Measurements from ENCODE around the gene TMEM80. TPM values are rescaled to one million over a fixed set of nuclear protein-coding genes. Genes with fewer than 3 reads are reported as not detected.

Gene TMEM80
- total and polyA plus RNA-seq, 2 of the 4 experiments (the other 2 are of a cell fraction): 5.6 to 21.7 TPM

GRCh38 chr11:729492-730074, 34.0 kb downstream of the TMEM80 start:
- H4K20me1 ChIP-seq (ENCODE audit: insufficient read depth, low read length): no peaks in the 10 kb centered on the region
- H3K27ac ChIP-seq (ENCODE audit: insufficient read depth, low read length): no peak overlapping the region
- in situ Hi-C loops (cut with MboI; ENCODE audit: low sequenced_read_pairs) (no loop called here), dilution Hi-C loops (cut with HindIII; ENCODE audit: low sequenced_read_pairs, unreplicated experiment) (no loop called here), intact Hi-C loops (cut with micrococcal nuclease) (loop anchor here (10.0 kb wide), 1 partner anchor 175 kb away; no protein-coding TSS in a partner anchor)
- H2AK9ac ChIP-seq (replicated peaks; ENCODE audit: low read depth, low read length, poor library complexity): no peak overlapping the region
- no peak overlapping the region for H3K18ac ChIP-seq (ENCODE audit: low read depth, low read length)
- no peak overlapping the region for H3K23ac ChIP-seq (ENCODE audit: low read depth, low read length)
- no peak overlapping the region for H3K4me3 ChIP-seq (ENCODE audit: insufficient read depth, low read depth, low read length)
- no peak overlapping the region for H4K8ac ChIP-seq (ENCODE audit: low read depth in 2 of 2, low read length in 2 of 2)
- POLR2A ChIA-PET (ENCODE audit: unreplicated experiment): no interaction called here
- H3K4ac ChIP-seq (ENCODE audit: low read depth, low read length): no peak overlapping the region
- H3K9ac ChIP-seq (ENCODE audit: low read depth, low read length): no peak overlapping the region
- no peaks in the 10 kb centered on the region for H3K9me3 ChIP-seq (ENCODE audit: control insufficient read depth, insufficient read depth, low read length)
- no peak overlapping the region for H3K4me2 ChIP-seq (ENCODE audit: low read depth, low read length)
- H2BK5ac ChIP-seq (ENCODE audit: low read depth, low read length, poor library complexity, severe bottlenecking): no peak overlapping the region
- CTCF ChIA-PET: no interaction called here
- peaks cover 6% of the 10 kb centered on the region for H3K4me1 ChIP-seq (ENCODE audit: control insufficient read depth, insufficient read depth, low read length)
- 50% methylated on average over 2 of the region's 17 CpGs; no CpG with 5 or more reads in 1 of the 2 experiments for WGBS, 2 experiments (ENCODE audit: extremely low coverage in 2 of 2, insufficient read length in 1 of 2)
- no peak overlapping the region for H2BK120ac ChIP-seq (ENCODE audit: low read depth, low read length)
- no peak overlapping the region for H4K91ac ChIP-seq (ENCODE audit: insufficient read depth, low read depth, low read length)
- no peak overlapping the region for H3K14ac ChIP-seq (replicated peaks; ENCODE audit: low read depth, low read length)
- BruUV-seq (replicated peaks): no TSS peak
- no peak for TF ChIP-seq RFX5 (IDR thresholded peaks at IDR 0.05; ENCODE audit: low read depth, low read length)
- no peak for TF ChIP-seq MAFK (IDR thresholded peaks at IDR 0.05; ENCODE audit: low read depth, low read length)
- no peak for TF ChIP-seq CEBPB (IDR thresholded peaks at IDR 0.05; ENCODE audit: low read depth, low read length)
- TF ChIP-seq MXI1 (IDR thresholded peaks at IDR 0.05; ENCODE audit: borderline replicate concordance, low read depth, low read length): no peak
- no peak for TF ChIP-seq BHLHE40 (IDR thresholded peaks at IDR 0.05; ENCODE audit: low read depth, low read length)
- TF ChIP-seq RCOR1 (IDR thresholded peaks at IDR 0.05; ENCODE audit: insufficient replicate concordance, low read length): no peak
- TF ChIP-seq POLR2A (IDR thresholded peaks at IDR 0.05; ENCODE audit: low read depth, low read length): no peak
- no peak for TF ChIP-seq ELK1 (IDR thresholded peaks at IDR 0.05; ENCODE audit: borderline replicate concordance, low read depth, low read length)
- TF ChIP-seq CHD1 (IDR thresholded peaks at IDR 0.05; ENCODE audit: low read depth, low read length): no peak
- TF ChIP-seq USF2 (IDR thresholded peaks at IDR 0.05; ENCODE audit: low read depth, low read length): no peak
- TF ChIP-seq RAD21 (IDR thresholded peaks at IDR 0.05; ENCODE audit: low read length): no peak
- no peak for TF ChIP-seq SMC3 (IDR thresholded peaks at IDR 0.05; ENCODE audit: low read depth, low read length)
- TF ChIP-seq CTCF (conservative IDR thresholded peaks at IDR 0.05; ENCODE audit: low read depth, low read length): no peak
- H3K9me1 ChIP-seq (ENCODE audit: insufficient read depth, low read length): no peaks in the 10 kb centered on the region
- H2AFZ ChIP-seq (replicated peaks; ENCODE audit: low read length, poor library complexity): peak overlapping the region; percentile 48
- no peak overlapping the region for H2BK15ac ChIP-seq (ENCODE audit: low read depth, low read length)
- no peak overlapping the region for H2BK20ac ChIP-seq (ENCODE audit: low read depth, low read length)
- peaks cover 15% of the 10 kb centered on the region; the same call in 1 of the 2 replicates for H3K27me3 ChIP-seq (ENCODE audit: control insufficient read depth, insufficient read depth, low read length)
- H4K5ac ChIP-seq (ENCODE audit: low read depth, low read length): no peak overlapping the region
- ATAC-seq (ENCODE audit: low read depth) (no peak), DNase-seq (no peak)
- H3K56ac ChIP-seq (ENCODE audit: extremely low read depth, insufficient read depth, low read length): no peak overlapping the region
- H3K79me1 ChIP-seq (ENCODE audit: low read depth in 1 of 2, low read length in 2 of 2): no peaks in the 10 kb centered on the region
- no peaks in the 10 kb centered on the region for H3K36me3 ChIP-seq (ENCODE audit: control insufficient read depth, insufficient read depth, low read length)
- no peak overlapping the region for H2AK5ac ChIP-seq (ENCODE audit: low read depth, low read length)
